ENCODE results near the gene TXNDC2.

DNA sequence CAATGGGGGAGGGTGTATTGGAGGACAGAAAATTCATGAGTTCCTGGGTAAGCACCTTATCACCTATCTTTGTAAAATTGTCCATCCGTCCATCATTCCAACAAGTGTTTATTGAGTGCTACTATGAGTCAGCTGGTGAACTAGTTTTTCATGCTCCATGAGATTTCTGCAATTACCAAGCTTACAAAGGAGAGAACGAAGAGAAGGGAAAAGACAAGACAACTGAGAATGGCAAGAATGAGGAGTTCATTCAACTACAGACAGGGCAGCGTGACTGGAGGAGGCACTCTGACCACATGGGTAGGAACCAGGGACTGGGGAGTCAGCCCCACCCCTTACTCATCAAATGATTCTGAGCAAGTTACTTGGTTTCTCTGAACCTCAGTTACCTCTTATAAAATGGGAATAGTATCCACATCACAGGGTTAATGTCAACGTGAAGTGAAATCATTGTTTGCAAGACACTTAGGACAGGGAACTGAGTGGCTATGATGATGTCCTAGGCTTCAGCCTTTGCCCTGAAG is 18.6 kb upstream of the TXNDC2 start:
- TF ChIP-seq ARNT (IDR thresholded peaks at IDR 0.05) (no peak), LEF1 (IDR thresholded peaks at IDR 0.05; ENCODE audit: borderline replicate concordance) (no peak), ELF4 (IDR thresholded peaks at IDR 0.05) (no peak), SP1 (IDR thresholded peaks at IDR 0.05) (no peak), BHLHE40 (IDR thresholded peaks at IDR 0.05; ENCODE audit: borderline replicate concordance) (no peak), NFRKB (IDR thresholded peaks at IDR 0.05) (no peak), FOXA1 (IDR thresholded peaks at IDR 0.05) (no peak), FOXM1 (IDR thresholded peaks at IDR 0.05; ENCODE audit: borderline replicate concordance) (no peak), FOXK2 (IDR thresholded peaks at IDR 0.05) (no peak), ZNF384 (IDR thresholded peaks at IDR 0.05) (no peak), SUZ12 (IDR thresholded peaks at IDR 0.05) (no peak), L3MBTL2 (conservative IDR thresholded peaks at IDR 0.05) (no peak)
- TF ChIP-seq, protein P1, sequence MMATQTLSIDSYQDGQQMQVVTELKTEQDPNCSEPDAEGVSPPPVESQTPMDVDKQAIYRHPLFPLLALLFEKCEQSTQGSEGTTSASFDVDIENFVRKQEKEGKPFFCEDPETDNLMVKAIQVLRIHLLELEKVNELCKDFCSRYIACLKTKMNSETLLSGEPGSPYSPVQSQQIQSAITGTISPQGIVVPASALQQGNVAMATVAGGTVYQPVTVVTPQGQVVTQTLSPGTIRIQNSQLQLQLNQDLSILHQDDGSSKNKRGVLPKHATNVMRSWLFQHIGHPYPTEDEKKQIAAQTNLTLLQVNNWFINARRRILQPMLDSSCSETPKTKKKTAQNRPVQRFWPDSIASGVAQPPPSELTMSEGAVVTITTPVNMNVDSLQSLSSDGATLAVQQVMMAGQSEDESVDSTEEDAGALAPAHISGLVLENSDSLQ (IDR thresholded peaks at IDR 0.05): no peak
